ENCODE data around the gene GALNTL6.

DNA sequence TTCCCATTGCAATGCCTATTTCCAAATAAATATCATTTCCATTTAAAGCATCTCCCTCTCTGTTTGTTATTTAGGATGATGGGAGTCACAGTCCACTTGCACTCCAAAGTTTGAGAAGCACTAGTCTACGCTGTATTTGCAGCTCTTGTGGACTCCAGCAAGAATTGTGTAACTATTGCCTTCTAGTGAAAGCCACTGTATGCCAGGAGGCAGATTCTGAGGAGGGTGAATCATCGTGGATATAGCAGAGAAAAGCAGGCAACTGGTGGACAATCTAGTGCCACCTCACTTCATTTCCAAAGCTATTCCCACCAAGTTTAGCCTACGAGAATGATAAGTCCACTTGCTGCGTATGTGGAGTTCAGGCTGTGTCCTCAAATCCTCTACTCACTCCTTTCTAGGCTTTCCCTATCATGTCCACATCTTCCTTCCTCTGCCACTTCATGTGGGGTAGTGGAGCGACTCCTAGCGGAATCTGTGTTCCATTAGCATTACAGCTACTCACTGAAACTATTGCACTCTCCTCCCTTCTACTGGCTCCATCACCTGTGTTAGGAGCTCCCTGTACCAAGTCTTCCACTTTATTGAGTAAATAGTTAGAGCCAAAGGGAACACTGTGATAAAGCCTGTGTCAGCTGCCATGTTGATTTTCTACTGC lies 853.6 kb downstream of the GALNTL6 start:
- TF ChIP-seq, protein P1, sequence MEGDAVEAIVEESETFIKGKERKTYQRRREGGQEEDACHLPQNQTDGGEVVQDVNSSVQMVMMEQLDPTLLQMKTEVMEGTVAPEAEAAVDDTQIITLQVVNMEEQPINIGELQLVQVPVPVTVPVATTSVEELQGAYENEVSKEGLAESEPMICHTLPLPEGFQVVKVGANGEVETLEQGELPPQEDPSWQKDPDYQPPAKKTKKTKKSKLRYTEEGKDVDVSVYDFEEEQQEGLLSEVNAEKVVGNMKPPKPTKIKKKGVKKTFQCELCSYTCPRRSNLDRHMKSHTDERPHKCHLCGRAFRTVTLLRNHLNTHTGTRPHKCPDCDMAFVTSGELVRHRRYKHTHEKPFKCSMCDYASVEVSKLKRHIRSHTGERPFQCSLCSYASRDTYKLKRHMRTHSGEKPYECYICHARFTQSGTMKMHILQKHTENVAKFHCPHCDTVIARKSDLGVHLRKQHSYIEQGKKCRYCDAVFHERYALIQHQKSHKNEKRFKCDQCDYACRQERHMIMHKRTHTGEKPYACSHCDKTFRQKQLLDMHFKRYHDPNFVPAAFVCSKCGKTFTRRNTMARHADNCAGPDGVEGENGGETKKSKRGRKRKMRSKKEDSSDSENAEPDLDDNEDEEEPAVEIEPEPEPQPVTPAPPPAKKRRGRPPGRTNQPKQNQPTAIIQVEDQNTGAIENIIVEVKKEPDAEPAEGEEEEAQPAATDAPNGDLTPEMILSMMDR (conservative IDR thresholded peaks at IDR 0.05) = no peak
- TF ChIP-seq EZH2 (IDR thresholded peaks at IDR 0.05; ENCODE audit: low read depth) = no peak
